NCI-H146 treated with DMSO at 0.1 percent for 48 hours (cell line): ENCODE measurements around the gene PGAM5.

ENCODE experiments used
- DNase-seq: peaks from one replicate; lab custom pipeline; 2025; ENCODE audit not compliant: unreplicated experiment; lab: John Stamatoyannopoulos, UW

The PGAM5 gene

DNA sequence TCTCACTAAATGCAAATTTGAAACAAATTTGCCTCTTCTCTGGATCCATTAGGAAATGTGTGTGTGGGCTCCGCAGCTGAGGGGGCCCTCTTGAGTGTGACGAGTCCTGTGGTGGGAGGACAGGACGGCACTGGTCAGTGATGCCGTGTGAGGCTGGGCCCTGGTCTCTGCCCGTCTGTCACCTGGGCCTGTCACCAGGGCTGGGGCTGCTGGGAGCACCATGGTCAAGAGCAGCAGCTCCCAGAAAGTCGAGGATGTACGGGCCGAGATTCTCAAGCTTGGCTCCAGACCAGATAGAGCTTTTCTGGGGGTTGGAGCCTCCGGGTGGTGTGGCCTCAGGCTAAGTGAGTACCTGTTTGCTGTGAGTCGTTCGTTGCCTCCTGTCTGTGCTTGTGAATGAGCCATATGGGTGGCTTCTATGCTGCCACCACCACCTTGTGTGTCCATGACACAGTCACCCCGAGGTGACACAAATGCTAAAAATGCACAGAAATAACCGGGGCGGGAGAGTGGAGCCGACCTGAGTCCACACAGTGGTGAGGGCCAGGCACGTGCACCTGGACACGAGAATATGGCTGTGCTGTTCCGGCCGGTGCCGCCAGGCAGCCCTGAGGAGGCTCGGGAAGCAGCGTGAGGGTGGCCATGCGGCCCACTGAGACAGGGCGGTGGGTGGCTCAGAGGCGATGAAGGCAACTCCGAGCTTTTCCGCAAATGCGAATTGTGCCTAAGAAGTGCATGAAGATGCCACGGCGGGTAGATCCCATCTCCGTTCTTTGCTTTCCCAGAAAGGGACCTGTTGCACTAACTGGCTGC is 8.7 kb downstream of the PGAM5 start:
- DNase-seq, result no peak

DNA sequence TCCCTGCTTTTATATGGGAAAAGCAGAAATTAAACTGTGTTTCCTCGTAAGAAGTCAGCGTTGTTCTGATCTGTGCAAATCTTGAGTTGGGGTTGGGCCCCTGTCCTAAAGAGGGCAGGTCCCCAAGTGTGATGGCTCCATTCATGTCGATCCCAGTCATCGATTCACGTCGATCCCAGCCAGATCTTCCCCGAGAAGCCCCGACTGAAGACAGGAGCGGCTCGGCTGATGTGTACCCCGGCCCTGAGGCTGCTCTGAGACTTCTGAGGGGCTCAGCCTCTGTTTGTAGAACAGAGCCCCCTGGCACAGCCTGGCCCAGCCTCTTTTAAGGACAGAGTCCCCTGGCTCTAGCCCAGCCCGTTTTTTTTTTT is 9.3 kb downstream of the PGAM5 start:
- no peak for DNase-seq

DNA sequence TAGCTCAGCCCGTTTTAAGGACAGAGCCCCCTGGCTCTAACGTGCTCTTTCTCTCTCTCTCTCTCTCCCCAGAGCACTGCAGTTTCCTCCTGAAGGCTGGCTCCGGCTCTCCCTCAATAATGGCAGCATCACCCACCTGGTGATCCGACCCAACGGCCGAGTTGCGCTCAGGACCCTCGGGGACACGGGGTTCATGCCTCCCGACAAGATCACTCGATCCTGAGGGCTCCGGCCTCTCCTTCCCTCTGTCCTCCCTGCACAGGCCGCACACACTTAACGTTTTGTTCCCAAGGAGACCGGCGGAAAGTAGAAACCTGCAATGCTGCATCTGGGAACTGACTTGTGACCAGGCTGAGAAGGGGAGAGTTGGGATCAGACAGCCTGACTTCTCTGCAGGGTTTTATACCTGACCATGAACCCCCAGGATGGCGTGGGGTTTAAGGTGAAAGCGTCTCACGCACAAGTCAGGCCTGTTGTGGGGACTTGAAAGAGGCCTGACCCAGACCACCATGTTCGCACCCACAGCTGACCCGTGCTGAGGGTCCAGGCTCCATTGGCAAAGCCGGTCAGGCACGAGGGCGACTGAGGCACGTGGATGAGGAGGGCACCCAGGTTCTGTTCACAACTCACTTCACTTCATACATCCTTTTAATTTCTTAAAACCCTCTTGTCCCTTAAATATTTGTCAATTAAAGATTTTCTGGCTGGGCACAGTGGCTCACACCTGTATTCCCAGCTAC is 10.1 kb downstream of the PGAM5 start:
- DNase-seq, result no peak

DNA sequence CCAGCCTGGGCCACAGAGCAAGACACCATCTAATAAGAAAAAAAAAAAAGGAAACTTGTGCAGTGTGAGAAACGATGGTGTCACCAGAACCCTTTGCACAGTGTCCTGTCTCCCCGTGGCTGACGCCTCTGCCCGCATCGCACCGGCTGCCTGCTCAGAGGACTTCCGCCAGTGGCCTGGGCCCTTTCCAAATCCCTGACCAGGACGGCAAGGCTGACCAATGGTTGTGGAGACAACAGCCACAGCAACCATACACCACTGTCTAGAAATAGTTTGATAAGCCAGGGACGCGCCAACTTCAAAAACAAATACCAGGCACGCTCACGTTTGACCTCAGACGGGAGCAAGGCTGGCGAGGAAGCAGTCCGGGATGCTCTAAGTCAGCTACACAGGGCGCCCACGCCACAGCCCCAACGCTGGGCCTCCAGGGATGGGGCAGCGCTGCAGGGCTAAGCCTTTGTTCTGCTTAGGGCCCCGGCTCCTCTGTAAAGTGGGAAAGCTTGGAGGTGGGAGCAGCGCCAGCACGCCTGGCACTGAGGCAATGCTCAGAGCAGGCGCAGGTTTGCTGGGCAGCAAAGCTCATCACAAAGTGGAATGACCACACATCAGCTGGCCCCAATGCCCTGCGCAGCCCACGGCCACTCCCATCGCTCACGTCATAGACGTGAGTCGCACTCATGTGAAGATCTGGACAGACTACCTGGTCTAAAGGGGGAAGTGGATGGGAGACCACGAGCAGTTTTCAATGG is 12.5 kb downstream of the PGAM5 start:
- DNase-seq, result no peak

DNA sequence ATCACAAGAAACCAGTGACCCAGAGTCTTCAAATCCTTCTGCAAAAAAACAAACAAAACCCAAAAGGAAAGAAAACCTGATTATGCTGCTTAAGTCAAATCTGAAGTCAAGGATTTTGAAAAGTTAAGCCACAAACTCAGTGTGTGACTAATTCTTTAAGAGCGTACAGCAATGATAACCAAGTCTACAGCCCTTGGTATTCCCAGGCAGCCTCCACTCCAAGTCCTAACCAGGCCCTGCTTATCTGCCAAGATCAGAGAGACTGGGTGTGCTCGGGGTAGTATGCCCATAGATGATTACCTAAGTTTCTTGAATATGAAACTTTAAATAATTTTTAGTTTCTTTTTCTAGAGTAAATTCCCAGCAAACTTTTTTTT is 13.1 kb downstream of the PGAM5 start:
- no peak for DNase-seq

DNA sequence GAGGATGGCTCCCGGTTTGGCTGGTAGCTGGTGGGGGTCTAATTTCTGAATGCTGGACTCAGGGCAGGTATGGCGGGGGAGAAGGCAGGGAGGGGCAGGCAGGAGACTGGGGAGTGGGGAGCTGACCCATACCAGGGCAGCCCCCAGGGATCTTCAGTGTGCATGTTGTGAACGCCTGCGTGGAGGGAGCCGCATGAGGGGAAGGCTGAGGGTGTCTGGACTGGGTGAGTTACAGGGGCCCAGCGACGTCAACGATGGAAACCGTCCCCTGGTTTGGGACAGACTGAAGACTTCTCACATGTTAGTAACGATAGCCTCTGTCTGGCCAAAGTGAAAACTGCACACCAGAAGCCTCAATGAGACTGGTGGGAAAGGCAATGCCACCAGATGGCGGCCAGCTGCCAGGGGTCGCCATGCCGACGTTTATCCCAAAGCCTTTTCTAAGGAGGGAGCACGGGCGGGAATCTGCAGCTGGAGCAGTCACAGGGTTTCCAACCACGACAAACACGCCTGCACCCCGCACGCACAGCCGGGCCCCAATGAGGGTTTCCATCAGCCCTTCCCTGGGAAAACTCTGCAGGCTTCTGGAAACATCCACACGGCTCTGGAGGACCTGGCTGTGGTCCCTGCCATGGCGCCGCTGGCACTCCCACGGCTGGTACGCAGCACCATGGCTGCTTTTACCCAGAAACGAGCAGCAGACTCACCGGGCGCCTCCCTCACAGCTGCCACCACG is 14.0 kb downstream of the PGAM5 start:
- no peak for DNase-seq

DNA sequence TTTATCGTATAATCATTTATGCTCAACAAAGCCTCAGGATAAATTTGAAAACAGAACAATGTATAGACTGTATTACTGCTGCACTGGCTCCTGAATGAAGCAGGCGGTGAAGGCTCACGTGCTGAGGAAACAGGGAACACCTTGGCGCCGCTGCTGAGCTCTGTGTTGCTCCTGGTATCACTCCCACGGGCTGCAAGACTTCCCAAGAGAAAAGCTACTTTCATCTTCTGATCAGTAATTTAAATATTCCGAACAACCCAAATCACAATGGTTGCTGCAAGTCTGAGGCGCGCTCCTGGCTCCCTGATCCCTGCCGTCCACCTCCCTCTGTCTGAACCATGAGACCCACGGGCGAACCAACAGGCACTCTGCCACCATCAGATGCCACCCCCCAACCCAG is 15.7 kb downstream of the PGAM5 start:
- no peak for DNase-seq

DNA sequence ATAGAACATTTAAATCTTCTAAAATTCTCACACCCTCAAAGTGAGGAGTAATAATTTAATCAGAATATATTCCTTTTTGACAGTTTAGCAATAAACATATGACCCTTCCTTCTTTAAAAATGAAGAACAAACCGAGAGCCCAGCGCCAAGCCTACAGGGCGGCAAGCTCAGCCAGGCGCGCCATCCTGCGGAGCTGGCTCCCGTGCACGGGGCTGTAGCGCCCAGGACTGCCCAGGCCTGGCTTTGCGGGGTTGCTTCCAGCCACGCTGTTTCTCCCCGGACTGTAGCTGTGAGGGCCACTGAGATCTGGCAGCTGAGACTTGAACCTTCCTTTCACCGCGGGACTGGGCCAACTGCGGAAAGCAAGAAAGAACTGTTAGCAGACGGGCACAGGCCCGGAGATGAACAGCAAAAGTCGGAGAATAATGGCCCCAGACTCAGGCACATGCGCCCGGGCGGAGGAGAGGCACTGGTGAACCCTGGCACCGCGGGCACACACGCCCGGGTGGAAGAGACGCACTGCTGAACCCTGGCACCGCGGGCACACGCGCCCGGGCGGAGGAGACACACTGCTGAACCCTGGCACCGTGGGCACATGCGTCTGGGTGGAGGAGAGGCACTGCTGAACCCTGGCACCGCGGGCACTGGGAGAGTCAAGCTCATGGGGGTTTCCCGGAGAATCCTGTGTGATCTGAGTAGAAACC is 16.6 kb downstream of the PGAM5 start:
- DNase-seq, result no peak

DNA sequence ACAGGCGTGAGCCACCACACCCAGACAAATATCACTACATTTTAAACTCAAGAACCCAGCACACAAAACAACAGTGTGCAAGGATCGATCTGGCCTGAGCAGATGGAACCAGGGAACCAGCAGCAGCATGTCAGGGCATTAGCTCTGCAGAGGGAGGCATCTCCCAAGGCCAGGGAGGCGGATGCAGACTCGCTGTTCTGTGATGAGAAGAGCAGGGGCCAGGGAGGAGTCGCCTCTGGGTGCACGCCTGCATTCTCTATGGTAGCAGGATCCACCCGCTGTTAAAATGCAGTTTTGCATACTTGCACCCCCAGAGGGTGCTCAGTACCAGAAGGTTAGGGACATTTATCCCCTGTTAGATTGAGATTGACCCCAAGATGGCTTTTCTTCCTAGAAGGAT is 17.9 kb downstream of the PGAM5 start:
- no peak for DNase-seq

DNA sequence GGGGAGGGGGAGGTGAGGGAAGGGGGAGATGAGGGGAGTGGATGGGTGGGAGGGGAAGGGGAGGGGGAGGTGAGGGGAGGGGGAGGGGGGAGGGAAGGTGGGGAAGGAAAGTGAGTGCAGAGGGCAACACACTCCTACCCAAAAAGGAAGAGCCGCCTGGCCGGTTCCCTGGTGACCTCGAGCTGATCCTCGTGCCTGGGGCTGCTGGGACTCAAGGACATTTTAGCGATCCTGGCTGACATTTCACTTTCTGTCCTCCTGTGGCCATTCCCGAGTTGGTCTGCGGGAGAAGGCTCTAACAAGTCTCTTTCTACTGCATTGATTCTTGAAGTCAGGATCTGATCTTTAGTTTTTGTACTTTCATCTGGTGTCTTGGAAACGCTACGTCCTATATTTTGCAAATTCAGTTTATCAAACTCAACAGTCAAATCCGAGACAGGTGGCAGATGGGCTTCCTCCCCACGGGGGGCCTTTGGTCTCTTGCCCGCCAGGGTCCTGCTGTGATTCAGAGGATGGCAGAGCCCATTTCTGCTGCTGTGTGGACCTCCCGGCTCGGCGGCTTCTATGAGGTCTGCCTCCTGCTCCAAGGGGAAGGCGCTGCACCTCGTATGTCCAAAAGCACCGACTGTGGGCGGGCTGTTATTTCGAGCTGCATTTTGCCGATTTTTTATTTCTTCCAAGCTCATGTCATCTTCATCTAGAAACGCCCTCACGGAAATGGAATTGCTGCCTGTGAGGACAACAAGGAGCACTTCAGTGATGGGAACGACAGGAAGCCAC is 19.1 kb downstream of the PGAM5 start:
- DNase-seq, result no peak

DNA sequence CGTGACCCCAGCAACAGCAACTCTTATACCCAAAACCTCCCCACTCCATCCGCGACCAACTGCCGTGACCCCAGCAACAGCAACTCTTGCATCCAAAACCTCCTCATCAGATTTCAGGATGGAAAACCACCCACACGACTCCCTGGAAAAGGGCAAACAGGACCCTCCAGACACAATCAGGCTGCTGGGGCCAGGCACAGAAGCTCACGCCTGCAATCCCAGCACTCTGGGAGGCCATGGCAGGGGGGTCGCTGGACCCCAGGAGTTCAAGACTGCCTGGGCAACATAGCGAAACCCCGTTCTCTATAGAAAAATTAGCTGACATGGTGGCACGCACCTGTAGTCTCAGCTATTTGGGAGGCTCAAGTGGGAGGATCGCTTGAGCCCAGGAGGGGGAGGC is 19.7 kb downstream of the PGAM5 start:
- no peak for DNase-seq

DNA sequence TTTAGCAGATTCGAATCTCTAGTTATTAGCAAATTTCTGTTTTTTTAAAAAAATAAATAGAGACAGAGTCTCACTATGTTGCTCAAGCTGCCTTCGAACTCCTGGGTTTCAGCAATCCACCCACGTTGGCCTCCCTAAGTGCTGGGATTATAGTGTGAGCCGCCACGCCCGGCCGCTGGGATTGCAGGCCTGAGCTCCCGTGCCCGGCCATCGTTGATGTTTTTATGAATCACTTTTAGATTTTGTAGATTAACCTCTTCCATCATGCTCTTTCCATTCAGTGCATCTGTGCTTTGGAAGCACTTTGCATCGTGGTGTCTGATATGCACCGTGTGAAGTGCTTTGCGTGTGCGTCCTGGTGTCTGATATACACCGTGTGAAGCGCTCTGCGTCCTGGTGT is 20.9 kb downstream of the PGAM5 start:
- no peak for DNase-seq

DNA sequence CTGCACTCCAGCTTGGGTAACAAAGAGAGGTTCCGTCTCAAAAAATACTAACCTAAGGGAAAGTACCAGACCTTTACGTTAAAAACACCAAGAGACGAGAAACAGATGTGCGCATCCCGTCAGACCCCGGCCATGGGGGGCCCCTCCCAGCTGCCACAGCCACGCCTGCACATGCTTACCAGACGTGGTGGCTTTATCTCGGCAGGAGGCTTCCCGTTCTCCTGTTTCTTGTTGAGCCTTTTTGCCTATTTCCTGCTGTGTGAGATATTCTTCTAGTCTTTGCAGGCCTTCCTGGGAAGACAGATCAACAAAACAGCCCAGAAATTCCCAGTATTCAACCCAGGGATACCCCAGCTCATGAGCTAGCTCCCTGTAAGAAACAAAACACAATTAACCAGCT is 23.6 kb downstream of the PGAM5 start:
- DNase-seq, result no peak

DNA sequence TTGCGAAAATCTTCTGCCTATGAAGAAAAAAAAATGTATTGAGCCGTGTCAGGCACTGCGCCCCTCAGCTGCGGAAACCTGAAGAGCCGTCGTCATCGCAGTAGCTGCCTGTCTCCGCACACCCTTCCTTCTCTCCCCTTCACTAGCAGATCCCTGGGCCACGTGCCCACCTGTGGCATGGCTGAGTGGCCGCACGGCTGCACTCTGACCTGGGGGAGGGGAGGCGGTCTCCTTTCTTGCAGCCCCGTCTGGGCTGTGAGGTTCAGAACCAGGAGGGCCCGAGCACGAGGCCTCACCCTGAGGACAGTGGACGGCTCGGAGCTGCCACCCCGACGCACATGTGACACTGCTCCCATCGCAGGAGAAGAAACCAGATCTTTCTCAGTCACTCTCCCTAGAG is 24.9 kb downstream of the PGAM5 start:
- DNase-seq, result no peak

DNA sequence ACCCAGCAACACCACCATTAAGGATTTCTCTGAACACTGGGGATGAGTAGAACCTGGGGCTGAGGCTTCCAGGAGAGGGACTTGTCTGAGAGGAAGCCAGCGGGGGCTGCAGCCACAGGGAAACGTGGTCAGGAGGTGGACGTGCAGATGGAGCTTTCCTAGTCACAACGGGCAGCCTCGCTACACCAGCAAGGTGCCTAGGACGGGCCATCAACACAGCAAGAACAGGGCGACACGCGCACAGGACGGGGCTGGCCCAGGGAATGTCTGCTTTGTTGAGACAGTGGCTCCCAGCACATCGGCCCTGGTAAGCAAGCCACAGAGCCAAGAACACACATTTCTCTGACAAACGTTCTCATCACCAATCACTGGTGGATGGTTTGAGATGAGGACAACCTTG is 25.7 kb downstream of the PGAM5 start:
- DNase-seq, result no peak

DNA sequence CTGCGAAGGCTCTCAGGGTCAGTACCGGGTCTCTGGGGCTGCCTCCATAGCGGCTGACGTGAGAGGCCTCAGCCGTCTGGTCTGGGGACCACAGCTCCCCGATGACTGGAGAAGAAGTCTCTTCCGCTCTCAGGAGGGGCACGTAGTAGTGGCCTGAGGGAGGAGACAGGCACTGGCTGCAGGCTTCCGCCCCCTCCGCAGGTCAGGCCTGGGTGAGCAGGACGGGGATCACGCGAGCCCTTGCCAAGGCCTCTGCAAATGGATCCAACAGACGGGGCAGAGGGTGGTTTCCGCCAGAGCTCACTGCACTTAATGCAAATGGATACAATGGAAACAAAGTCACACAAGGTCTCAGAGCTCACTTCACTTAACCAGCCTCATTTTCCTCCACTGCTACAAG is 26.3 kb downstream of the PGAM5 start:
- no peak for DNase-seq

DNA sequence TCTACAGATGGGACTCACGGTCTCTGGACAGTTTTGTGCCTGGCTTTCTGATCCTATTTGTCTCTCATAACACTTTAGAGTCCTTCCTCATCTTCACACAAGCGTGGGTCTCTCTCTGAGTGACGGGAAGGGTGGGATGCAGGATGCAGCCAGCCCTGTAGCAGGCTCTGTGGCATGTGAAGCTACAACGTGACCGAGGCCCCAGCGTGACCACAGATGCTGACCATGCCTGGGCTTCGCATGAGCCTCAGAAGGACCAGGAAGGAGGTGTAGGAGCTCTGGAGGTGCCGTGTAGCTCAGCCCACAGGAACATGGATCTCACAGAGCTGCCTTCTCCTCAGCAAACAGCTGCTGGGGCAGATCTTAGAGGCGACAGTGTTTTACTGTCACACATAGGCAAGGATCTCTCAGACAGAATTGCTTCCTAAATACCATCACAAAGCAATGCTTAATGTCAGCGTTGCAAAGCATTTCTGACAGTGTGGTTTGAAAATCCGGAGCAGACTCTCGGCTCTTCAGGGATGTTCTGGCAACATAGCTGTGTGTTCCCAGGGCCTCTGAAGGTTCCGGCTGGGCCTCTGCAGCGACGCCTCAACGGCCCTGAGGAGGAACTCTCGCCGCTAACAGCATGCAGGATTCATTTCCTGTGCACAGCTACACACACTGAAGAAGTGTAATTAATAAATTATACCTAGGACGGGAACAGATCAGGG is 29.1 kb downstream of the PGAM5 start:
- no peak for DNase-seq

DNA sequence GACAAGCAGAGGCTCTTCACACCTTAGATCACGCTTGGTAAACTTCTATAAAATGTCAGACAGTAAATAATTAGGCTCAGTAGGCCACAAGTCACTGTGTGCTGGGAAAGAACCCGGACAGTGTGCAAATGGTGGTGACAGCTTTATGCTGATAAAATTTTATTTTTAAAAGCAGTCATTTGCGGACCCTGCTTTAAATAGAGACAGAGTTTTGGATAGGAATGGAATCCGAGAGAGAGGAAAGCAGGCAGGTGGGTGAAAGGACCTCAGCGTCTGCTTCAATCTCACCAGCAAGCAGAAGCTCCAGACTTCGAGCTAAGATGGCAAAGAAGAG is 29.6 kb downstream of the PGAM5 start:
- no peak for DNase-seq

DNA sequence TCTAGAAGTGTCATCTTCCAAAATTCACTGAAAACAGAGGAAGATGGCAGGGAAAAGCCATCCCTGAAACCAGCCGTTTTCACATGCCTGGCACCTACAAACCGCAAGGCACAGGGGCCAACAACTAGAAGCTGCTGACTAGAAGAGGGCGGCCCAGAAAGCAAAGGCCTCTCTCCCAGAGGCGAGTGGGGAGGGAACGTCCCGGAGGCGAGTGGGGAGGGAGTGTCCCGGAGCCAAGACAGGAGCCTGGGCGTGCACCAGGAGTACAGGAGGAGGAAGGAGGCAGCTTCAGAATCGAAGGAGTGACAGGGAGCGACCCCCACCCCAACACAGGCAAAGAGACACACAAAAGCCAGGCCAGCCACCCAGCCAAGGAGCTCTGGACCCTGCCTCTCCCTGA is 30.0 kb downstream of the PGAM5 start:
- DNase-seq, result no peak

DNA sequence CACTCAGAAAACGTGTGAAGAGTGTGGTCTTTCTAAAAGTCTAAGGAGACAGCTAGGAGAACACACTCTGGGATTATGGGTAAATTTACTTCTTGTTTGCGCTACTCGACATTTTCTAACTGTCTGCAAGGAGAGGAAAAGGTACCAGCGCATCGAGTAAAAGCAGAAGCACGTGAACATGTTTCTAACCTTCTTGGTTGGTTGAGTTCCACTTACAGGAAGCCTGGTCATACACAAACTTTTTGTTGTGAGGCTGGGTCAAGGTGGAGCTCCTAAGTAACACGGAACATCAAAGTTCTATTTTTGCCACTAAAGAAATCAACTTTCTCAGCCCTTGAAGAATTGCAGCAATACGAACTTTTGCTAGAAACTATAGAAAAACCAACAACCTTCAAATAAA is 31.0 kb downstream of the PGAM5 start:
- DNase-seq, result no peak
